HCT116 (cell line): Measurements from ENCODE around the gene NOC4L. TPM values are rescaled to one million over a fixed set of nuclear protein-coding genes. Genes with fewer than 3 reads are reported as not detected.

Experiments
- ATAC-seq: fragments of 200-7000 bp; cut with Tn5 transposase; 2 replicates; pipeline ENCODE4 v1.9.1; 2020; ENCODE audit warnings: mild to moderate bottlenecking, moderate library complexity
- BruUV-seq: library from RNA; stranded (reverse); fragments of 400-500 nt; replicated peaks from 2 replicates; lab custom pipeline; 2021; lab: Mats Ljungman, UMichigan
- CTCF ChIA-PET: fragments of 300-600 bp; sonication (Branson Sonifier 250); formaldehyde crosslinking; loops from one replicate; lab custom pipeline; 2021; ENCODE audit warnings: antibody characterized with exemption; lab: Charles Lee
- POLR2A ChIA-PET: fragments of 300-600, 350-600 bp; sonication (Branson Sonifier 250); formaldehyde crosslinking; loops from one replicate; lab custom pipeline; 2021; ENCODE audit warnings: antibody characterized with exemption; lab: Charles Lee
- RAD21 ChIA-PET, 2 experiments: fragments of 300-600 bp; sonication (Branson Sonifier 250); formaldehyde crosslinking; loops; one replicate each; lab custom pipeline; 2023; ENCODE audit warnings: low total read pairs in 2 of 2; ENCODE audit not compliant: uncharacterized antibody in 2 of 2, unreplicated experiment in 2 of 2, low non-redundant PET in 1 of 2; lab: Charles Lee
- DNase-seq: peaks from one replicate; pipeline ENCODE4 v3.0.0-alpha.2; 2010; ENCODE audit warnings: low read depth, low spot score
- H2AFZ ChIP-seq: fragments of 200-600 bp; shearing (Covaris generic), sonication (generic); 2 replicates; pipeline ENCODE4 v1.6.1; 2017; ENCODE audit warnings: low read depth, mixed run types, mixed read lengths, antibody characterized with exemption, low read length; ENCODE audit not compliant: poor library complexity, severe bottlenecking
- H3K27ac ChIP-seq: 2 replicates; pipeline ENCODE4 v1.5.1; 2012; ENCODE audit warnings: low read depth, low read length
- H3K27me3 ChIP-seq: fragments of 200-600 bp; sonication (generic); 2 replicates; pipeline ENCODE4 v1.6.1; 2016; ENCODE audit warnings: mixed run types, low read length, mixed read lengths; ENCODE audit not compliant: insufficient read depth
- H3K36me3 ChIP-seq, 2 experiments: fragments of 200-500 bp in 1 of 2; fragments of 200-600 bp in 1 of 2; sonication (Bioruptor generic) in 1 of 2; sonication (generic) in 1 of 2; 2 replicates each; pipeline versions ENCODE4 v1.5.1 to v1.6.1; 2014 to 2016; ENCODE audit warnings: low read length in 2 of 2, inconsistent platforms in 1 of 2, mixed read lengths in 1 of 2, mixed run types in 1 of 2; ENCODE audit not compliant: insufficient read depth in 2 of 2, control insufficient read depth in 1 of 2
- H3K4me1 ChIP-seq, 2 experiments: fragments of 200-600 bp in 1 of 2; sonication (generic) in 1 of 2; 2 replicates each; pipeline versions ENCODE4 v1.5.1 to v1.6.1; 2012 to 2017; ENCODE audit warnings: low read length in 2 of 2, inconsistent platforms in 1 of 2, mild to moderate bottlenecking in 1 of 2, mixed read lengths in 1 of 2, mixed run types in 1 of 2, moderate library complexity in 1 of 2; ENCODE audit not compliant: insufficient read depth in 2 of 2, control insufficient read depth in 1 of 2
- H3K4me2 ChIP-seq: fragments of 200-600 bp; sonication (generic); 2 replicates; pipeline ENCODE4 v1.6.1; 2017; ENCODE audit warnings: mixed run types, low read length, mixed read lengths
- H3K4me3 ChIP-seq, 2 experiments: fragments of 200-600 bp in 1 of 2; sonication (generic) in 1 of 2; replicated peaks in 1 of 2; 2 replicates each; pipeline ENCODE4 v1.5.1; 2011 to 2016; ENCODE audit warnings: low read length in 2 of 2, control low read depth in 1 of 2, low read depth in 1 of 2, mild to moderate bottlenecking in 1 of 2, mixed read lengths in 1 of 2, mixed run types in 1 of 2
- H3K79me2 ChIP-seq: fragments of 200-600 bp; sonication (generic); 2 replicates; pipeline ENCODE4 v1.6.1; 2017; ENCODE audit warnings: mild to moderate bottlenecking, mixed run types, low read length, moderate library complexity, mixed read lengths; ENCODE audit not compliant: insufficient read depth
- H3K9ac ChIP-seq: fragments of 200-600 bp; sonication (generic); 2 replicates; pipeline ENCODE4 v1.6.1; 2016; ENCODE audit warnings: low read length, mixed read lengths
- H3K9me2 ChIP-seq: fragments of 200-600 bp; sonication (generic), shearing (Covaris generic); 2 replicates; pipeline ENCODE4 v1.6.1; 2017; ENCODE audit warnings: mixed run types, mild to moderate bottlenecking, moderate library complexity; ENCODE audit not compliant: insufficient read depth
- H3K9me3 ChIP-seq, 2 experiments: fragments of 200-500 bp in 1 of 2; fragments of 200-600 bp in 1 of 2; sonication (Bioruptor generic) in 1 of 2; sonication (generic) in 1 of 2; 2 replicates each; pipeline ENCODE4 v1.6.1; 2014 to 2017; ENCODE audit warnings: low read length in 2 of 2, mixed read lengths in 2 of 2, inconsistent platforms in 1 of 2, low read depth in 1 of 2, mild to moderate bottlenecking in 1 of 2, mixed run types in 1 of 2, moderate library complexity in 1 of 2; ENCODE audit not compliant: control insufficient read depth in 1 of 2, insufficient read depth in 1 of 2
- H4K20me1 ChIP-seq: fragments of 200-600 bp; sonication (generic), shearing (Covaris generic); 2 replicates; pipeline ENCODE4 v1.6.1; 2017; ENCODE audit warnings: mixed run types, mild to moderate bottlenecking, moderate library complexity; ENCODE audit not compliant: insufficient read depth
- CBX3 ChIP-seq: IDR thresholded peaks from 2 replicates; pipeline ENCODE4 v1.6.1; 2012; ENCODE audit warnings: low read depth
- CEBPB ChIP-seq: IDR thresholded peaks from 2 replicates; pipeline ENCODE4 v1.6.1; 2012; ENCODE audit warnings: low read depth
- EGR1 ChIP-seq: IDR thresholded peaks from 2 replicates; pipeline ENCODE4 v1.6.1; 2012; ENCODE audit warnings: low read depth
- ELF1 ChIP-seq: IDR thresholded peaks from 2 replicates; pipeline ENCODE4 v1.6.1; 2012; ENCODE audit warnings: low read depth, borderline replicate concordance
- EZH2phosphoT487 ChIP-seq: fragments of 200-600 bp; IDR thresholded peaks from 2 replicates; pipeline ENCODE4 v1.6.1; 2018; ENCODE audit warnings: antibody characterized with exemption, borderline replicate concordance
- FOSL1 ChIP-seq: IDR thresholded peaks from 2 replicates; pipeline ENCODE4 v1.6.1; 2012; ENCODE audit warnings: low read depth
- POLR2AphosphoS5 ChIP-seq: IDR thresholded peaks from 2 replicates; pipeline ENCODE4 v1.6.1; 2011; ENCODE audit warnings: mild to moderate bottlenecking, low read depth, low read length, moderate library complexity
- RAD21 ChIP-seq: IDR thresholded peaks from 2 replicates; pipeline ENCODE4 v1.6.1; 2012; ENCODE audit warnings: low read depth, mild to moderate bottlenecking
- SIN3A ChIP-seq: IDR thresholded peaks from 2 replicates; pipeline ENCODE4 v1.6.1; 2012; ENCODE audit warnings: low read depth
- SRF ChIP-seq: IDR thresholded peaks from 2 replicates; pipeline ENCODE4 v1.6.1; 2012; ENCODE audit warnings: low read depth
- YY1 ChIP-seq: IDR thresholded peaks from 2 replicates; pipeline ENCODE4 v1.6.1; 2011; ENCODE audit warnings: low read length, low read depth, moderate library complexity, mild to moderate bottlenecking; ENCODE audit not compliant: insufficient replicate concordance; ENCODE audit errors: extremely low read depth
- ZNF274 ChIP-seq: fragments of 200-500 bp; sonication (Bioruptor generic); IDR thresholded peaks from 2 replicates; pipeline ENCODE4 v1.6.1; 2014; ENCODE audit warnings: mild to moderate bottlenecking, low read depth, low read length, inconsistent platforms
- intact Hi-C: fragments of 100-400 bp; cut with micrococcal nuclease; formaldehyde crosslinking; loops from 2 replicates; pipeline ENCODE4 v1.10.0; 2022
- total RNA-seq: library from RNA; stranded (reverse); gene quantifications from one replicate; pipeline ENCODE4 v1.2.1, GENCODE V29; 2021; ENCODE audit not compliant: unreplicated experiment
- TF ChIP-seq, protein P1 (sequence below): IDR thresholded peaks from 2 replicates; pipeline ENCODE4 v1.6.1; 2012
- TF ChIP-seq, protein P2 (sequence below): IDR thresholded peaks from 2 replicates; pipeline ENCODE4 v1.6.1; 2011; ENCODE audit warnings: mild to moderate bottlenecking, low read length, moderate library complexity; ENCODE audit not compliant: insufficient replicate concordance; ENCODE audit errors: extremely low read depth
- TF ChIP-seq, protein P3 (sequence below): IDR thresholded peaks from 2 replicates; pipeline ENCODE4 v1.6.1; 2012
- TF ChIP-seq, protein P4 (sequence below), 3 experiments: fragments of 200-600 bp in 1 of 3; sonication (generic) in 1 of 3; IDR thresholded peaks in 2 of 3; conservative IDR thresholded peaks in 1 of 3; 2 replicates each; pipeline ENCODE4 v1.5.1; 2012 to 2017; ENCODE audit warnings: low read depth in 2 of 3, low read length in 2 of 3, antibody characterized with exemption in 1 of 3, borderline replicate concordance in 1 of 3, control low read depth in 1 of 3, mild to moderate bottlenecking in 1 of 3, mixed read lengths in 1 of 3, mixed run types in 1 of 3, moderate library complexity in 1 of 3; ENCODE audit not compliant: insufficient read depth in 1 of 3

The NOC4L gene
- total RNA-seq, 1 experiment from 2014 or later: 47.6 TPM

DNA sequence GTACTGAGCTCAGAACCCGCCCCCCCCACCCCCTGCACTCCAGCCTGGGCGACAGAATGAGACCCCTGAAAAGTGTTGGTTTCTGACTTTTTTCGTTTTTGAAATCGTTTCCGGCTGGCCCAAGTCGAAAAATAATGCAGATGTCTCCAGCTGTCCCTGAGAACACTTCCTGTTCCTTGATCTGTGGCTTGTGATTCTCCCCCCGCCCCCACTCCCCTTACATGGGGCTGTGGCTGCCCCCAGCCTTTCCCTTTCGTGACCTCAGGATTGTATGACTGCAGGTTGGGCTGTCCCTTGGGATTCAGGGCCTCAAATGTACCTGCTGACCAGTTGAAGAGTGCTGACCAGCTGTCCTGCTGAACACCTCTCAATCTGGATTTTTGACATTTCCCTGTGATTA is 34.1 kb downstream of the NOC4L start:
- no peak for ATAC-seq
- no TSS peak for BruUV-seq
- H3K4me2 ChIP-seq: no peak overlapping the region
- H3K9ac ChIP-seq: no peak overlapping the region
- ChIA-PET POLR2A (no interaction called here), RAD21 (no interaction called here), CTCF (no interaction called here)
- H3K4me3 ChIP-seq: no peak overlapping the region
- no peak overlapping the region for H3K27ac ChIP-seq
- no peaks in the 10 kb centered on the region for H3K79me2 ChIP-seq
- no peaks in the 10 kb centered on the region for H3K27me3 ChIP-seq
- intact Hi-C loops: no loop called here
- no peaks in the 10 kb centered on the region for H4K20me1 ChIP-seq
- H2AFZ ChIP-seq: no peak overlapping the region
- no peaks in the 10 kb centered on the region for H3K4me1 ChIP-seq
- no peak for TF ChIP-seq POLR2AphosphoS5
- no peak for TF ChIP-seq SRF
- no peak for TF ChIP-seq CBX3
- no peak for DNase-seq
- H3K9me3 ChIP-seq: no peaks in the 10 kb centered on the region
- no peaks in the 10 kb centered on the region for H3K9me2 ChIP-seq
- H3K36me3 ChIP-seq: no peaks in the 10 kb centered on the region

DNA sequence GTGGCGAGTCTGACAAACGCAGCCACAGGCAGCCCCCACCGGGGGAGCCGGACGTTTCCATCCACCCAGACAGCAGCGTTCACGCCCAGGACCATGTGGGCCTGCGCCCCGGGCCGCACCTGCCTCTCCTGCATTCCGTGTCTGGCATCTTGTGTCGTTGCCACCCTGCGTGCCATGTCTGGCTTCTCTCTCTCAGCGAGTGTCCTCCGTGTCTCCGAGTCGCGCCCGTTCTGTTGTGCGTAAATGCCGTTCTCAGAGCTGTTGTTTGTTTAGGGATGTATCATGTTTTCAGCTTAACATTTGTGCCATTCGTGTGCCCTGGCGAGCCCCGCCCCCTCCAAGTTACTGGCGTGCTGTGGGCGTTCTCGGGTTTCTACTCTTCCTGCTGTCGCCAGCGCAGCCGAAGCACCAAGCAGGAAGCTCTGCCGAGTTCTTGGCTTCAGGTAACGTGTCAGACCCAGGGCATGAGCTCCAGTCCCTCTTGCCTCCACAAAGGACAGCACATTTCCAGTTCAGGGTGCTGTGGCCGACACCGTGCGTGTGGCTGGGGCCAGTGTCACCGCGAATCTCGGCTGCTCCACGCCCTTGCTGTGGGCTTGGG is 34.6 kb downstream of the NOC4L start:
- no peak for DNase-seq
- no peaks in the 10 kb centered on the region for H3K79me2 ChIP-seq
- no peaks in the 10 kb centered on the region for H3K9me2 ChIP-seq
- no peak overlapping the region for H3K9ac ChIP-seq
- ChIA-PET CTCF (interaction anchor here (0.6 kb wide), 1 partner anchor 40 kb away, joined by 3 read pairs; no protein-coding TSS in a partner anchor), RAD21 (no interaction called here), POLR2A (no interaction called here)
- no peak overlapping the region for H3K4me2 ChIP-seq
- H2AFZ ChIP-seq: no peak overlapping the region
- BruUV-seq: no TSS peak
- 0 out of 2 replicates have a peak, but pooled peaks cover 6% of the 10 kb centered on the region for H3K27me3 ChIP-seq
- no peaks in the 10 kb centered on the region for H3K36me3 ChIP-seq
- intact Hi-C loops: no loop called here
- H4K20me1 ChIP-seq: no peaks in the 10 kb centered on the region
- H3K9me3 ChIP-seq: no peaks in the 10 kb centered on the region
- H3K4me3 ChIP-seq: no peak overlapping the region
- no peak overlapping the region for H3K27ac ChIP-seq
- TF ChIP-seq CBX3 (no peak), EGR1 (no peak), POLR2AphosphoS5 (no peak), RAD21 (no peak), ELF1 (no peak), YY1 (no peak), ZNF274 (no peak), SIN3A (no peak), FOSL1 (no peak), EZH2phosphoT487 (no peak), CEBPB (no peak)
- TF ChIP-seq, protein P1, sequence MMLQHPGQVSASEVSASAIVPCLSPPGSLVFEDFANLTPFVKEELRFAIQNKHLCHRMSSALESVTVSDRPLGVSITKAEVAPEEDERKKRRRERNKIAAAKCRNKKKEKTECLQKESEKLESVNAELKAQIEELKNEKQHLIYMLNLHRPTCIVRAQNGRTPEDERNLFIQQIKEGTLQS: no peak
- TF ChIP-seq, protein P2, sequence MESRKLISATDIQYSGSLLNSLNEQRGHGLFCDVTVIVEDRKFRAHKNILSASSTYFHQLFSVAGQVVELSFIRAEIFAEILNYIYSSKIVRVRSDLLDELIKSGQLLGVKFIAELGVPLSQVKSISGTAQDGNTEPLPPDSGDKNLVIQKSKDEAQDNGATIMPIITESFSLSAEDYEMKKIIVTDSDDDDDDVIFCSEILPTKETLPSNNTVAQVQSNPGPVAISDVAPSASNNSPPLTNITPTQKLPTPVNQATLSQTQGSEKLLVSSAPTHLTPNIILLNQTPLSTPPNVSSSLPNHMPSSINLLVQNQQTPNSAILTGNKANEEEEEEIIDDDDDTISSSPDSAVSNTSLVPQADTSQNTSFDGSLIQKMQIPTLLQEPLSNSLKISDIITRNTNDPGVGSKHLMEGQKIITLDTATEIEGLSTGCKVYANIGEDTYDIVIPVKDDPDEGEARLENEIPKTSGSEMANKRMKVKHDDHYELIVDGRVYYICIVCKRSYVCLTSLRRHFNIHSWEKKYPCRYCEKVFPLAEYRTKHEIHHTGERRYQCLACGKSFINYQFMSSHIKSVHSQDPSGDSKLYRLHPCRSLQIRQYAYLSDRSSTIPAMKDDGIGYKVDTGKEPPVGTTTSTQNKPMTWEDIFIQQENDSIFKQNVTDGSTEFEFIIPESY: no peak
- TF ChIP-seq, protein P3, sequence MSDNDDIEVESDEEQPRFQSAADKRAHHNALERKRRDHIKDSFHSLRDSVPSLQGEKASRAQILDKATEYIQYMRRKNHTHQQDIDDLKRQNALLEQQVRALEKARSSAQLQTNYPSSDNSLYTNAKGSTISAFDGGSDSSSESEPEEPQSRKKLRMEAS: no peak
- TF ChIP-seq, protein P4, sequence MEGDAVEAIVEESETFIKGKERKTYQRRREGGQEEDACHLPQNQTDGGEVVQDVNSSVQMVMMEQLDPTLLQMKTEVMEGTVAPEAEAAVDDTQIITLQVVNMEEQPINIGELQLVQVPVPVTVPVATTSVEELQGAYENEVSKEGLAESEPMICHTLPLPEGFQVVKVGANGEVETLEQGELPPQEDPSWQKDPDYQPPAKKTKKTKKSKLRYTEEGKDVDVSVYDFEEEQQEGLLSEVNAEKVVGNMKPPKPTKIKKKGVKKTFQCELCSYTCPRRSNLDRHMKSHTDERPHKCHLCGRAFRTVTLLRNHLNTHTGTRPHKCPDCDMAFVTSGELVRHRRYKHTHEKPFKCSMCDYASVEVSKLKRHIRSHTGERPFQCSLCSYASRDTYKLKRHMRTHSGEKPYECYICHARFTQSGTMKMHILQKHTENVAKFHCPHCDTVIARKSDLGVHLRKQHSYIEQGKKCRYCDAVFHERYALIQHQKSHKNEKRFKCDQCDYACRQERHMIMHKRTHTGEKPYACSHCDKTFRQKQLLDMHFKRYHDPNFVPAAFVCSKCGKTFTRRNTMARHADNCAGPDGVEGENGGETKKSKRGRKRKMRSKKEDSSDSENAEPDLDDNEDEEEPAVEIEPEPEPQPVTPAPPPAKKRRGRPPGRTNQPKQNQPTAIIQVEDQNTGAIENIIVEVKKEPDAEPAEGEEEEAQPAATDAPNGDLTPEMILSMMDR (IDR thresholded peaks at IDR 0.05 in 2 of 3, conservative IDR thresholded peaks at IDR 0.05 in 1 of 3; ENCODE audit: borderline replicate concordance in 1 of 3, insufficient read depth in 1 of 3, low read depth in 2 of 3, low read length in 2 of 3): no peak
- no peaks in the 10 kb centered on the region for H3K4me1 ChIP-seq
- ATAC-seq: peak; percentile 37; the same call in 1 of the 2 replicates
